Gastroesophageal sphincter (tissue), 3 donors: ENCODE measurements around the gene ID4.

ENCODE experiments used
- CTCF ChIP-seq, 4 experiments: fragments of 200-600 bp in 2 of 4; fragments of 450-650 bp in 2 of 4; sonication (generic) in 1 of 4; IDR thresholded peaks; one replicate each; pipeline ENCODE4 v1.5.1; 2017 to 2019; ENCODE audit warnings: antibody characterized with exemption in 4 of 4, mild to moderate bottlenecking in 2 of 4, moderate library complexity in 2 of 4
- EP300 ChIP-seq: sonication (generic); formaldehyde crosslinking; IDR thresholded peaks from one replicate; pipeline ENCODE4 v1.6.1; 2017; ENCODE audit warnings: antibody characterized with exemption, mild to moderate bottlenecking
- POLR2AphosphoS5 ChIP-seq: sonication (generic); formaldehyde crosslinking; IDR thresholded peaks from one replicate; pipeline ENCODE4 v1.6.1; 2017; ENCODE audit warnings: antibody characterized with exemption

DNA sequence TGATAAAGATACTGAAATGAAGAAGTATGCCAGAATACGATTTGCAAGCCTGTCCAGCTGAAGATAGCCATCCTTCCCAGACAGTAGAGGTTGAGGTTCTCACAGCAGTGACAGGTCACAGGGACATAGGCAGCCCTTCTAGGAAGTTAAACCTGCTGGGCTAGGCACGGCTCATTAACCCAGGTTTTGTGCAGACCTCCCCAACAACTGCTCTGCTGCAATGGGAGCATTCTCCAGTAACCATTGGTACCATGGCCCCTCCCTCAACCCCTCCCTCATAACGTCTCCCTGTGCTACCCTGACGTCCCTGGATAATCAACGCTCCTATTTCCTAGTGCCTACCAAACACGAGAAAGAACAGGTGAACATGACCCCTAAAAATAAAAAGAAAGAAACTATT is 15.8 kb downstream of the ID4 start:
- TF ChIP-seq CTCF (IDR thresholded peaks at IDR 0.05): no peak
- no peak for TF ChIP-seq EP300
- no peak for TF ChIP-seq POLR2AphosphoS5
